Hepatocyte (in vitro differentiated cells): ENCODE measurements around the gene MPHOSPH10. TPM values are rescaled to one million over a fixed set of nuclear protein-coding genes. Genes with fewer than 3 reads are reported as not detected.
A peak's percentile ranks its signal among the peaks of the same experiment; 100 is the strongest.
"Not testable (repeated sequence)": the region's sequence is repeated elsewhere in the genome, so short reads cannot be mapped to it uniquely, and the experiment has no call there.

Experiments used
- DNase-seq: peaks from one replicate; pipeline ENCODE4 v3.0.0-alpha.2; 2016; ENCODE audit warnings: low spot score
- H2AFZ ChIP-seq: fragments of 200-600 bp; sonication (generic); 2 replicates; pipeline ENCODE4 v1.6.0; 2016; ENCODE audit warnings: antibody characterized with exemption, mild to moderate bottlenecking
- H3K27ac ChIP-seq: fragments of 200-600 bp; sonication (generic); 2 replicates; pipeline ENCODE4 v1.5.1; 2016; ENCODE audit warnings: mild to moderate bottlenecking
- H3K27me3 ChIP-seq: fragments of 200-600 bp; sonication (generic); 2 replicates; pipeline ENCODE4 v1.6.1; 2016
- H3K36me3 ChIP-seq: fragments of 200-600 bp; sonication (generic); replicated peaks from 2 replicates; pipeline ENCODE4 v1.5.1; 2016; ENCODE audit warnings: low read depth; ENCODE audit not compliant: insufficient read depth
- H3K4me1 ChIP-seq: fragments of 200-600 bp; sonication (generic); 2 replicates; pipeline ENCODE4 v1.5.1; 2016; ENCODE audit warnings: mild to moderate bottlenecking, moderate library complexity; ENCODE audit not compliant: insufficient read depth
- H3K4me2 ChIP-seq: fragments of 200-600 bp; sonication (generic); 2 replicates; pipeline ENCODE4 v1.6.0; 2016
- H3K4me3 ChIP-seq: fragments of 200-600 bp; sonication (generic); 2 replicates; pipeline ENCODE4 v1.5.1; 2016; ENCODE audit warnings: mild to moderate bottlenecking
- H3K79me2 ChIP-seq: fragments of 200-600 bp; sonication (generic); 2 replicates; pipeline ENCODE4 v1.6.0; 2017; ENCODE audit warnings: mild to moderate bottlenecking
- H3K9me2 ChIP-seq: fragments of 200-600 bp; sonication (generic); replicated peaks from 2 replicates; pipeline ENCODE4 v1.6.0; 2017; ENCODE audit warnings: mild to moderate bottlenecking; ENCODE audit not compliant: insufficient read depth
- H3K9me3 ChIP-seq: fragments of 200-600 bp; sonication (generic); 2 replicates; pipeline ENCODE4 v1.5.1; 2016; ENCODE audit warnings: low read depth, mild to moderate bottlenecking
- H4K20me1 ChIP-seq: fragments of 200-600 bp; sonication (generic); 2 replicates; pipeline ENCODE4 v1.6.0; 2016; ENCODE audit warnings: mild to moderate bottlenecking; ENCODE audit not compliant: insufficient read depth, poor library complexity, severe bottlenecking
- CTCF ChIP-seq: fragments of 200-600 bp; sonication (generic); IDR thresholded peaks from 2 replicates; pipeline ENCODE4 v1.5.1; 2016; ENCODE audit warnings: antibody characterized with exemption, mild to moderate bottlenecking; ENCODE audit not compliant: poor library complexity
- EZH2 ChIP-seq: fragments of 200-600 bp; sonication (generic); IDR thresholded peaks from 2 replicates; pipeline ENCODE4 v1.6.1; 2016; ENCODE audit warnings: antibody characterized with exemption, mild to moderate bottlenecking, borderline replicate concordance
- EZH2phosphoT487 ChIP-seq: fragments of 200-600 bp; sonication (generic); IDR thresholded peaks from one replicate; pipeline ENCODE4 v1.6.1; 2018; ENCODE audit warnings: antibody characterized with exemption, mild to moderate bottlenecking, low read depth, moderate library complexity; ENCODE audit not compliant: unreplicated experiment, severe bottlenecking
- WGBS: methylation state at CpG from one replicate; pipeline ENCODE4 v1.1.6; 2016; ENCODE audit warnings: low lambda C conversion rate; ENCODE audit errors: missing lambda C conversion rate; 5-methylcytosine and 5-hydroxymethylcytosine counted together
- polyA plus RNA-seq: library from polyadenylated mRNA; unstranded; fragments of >200 nt; fragmentation: Nextera tagmentation; extraction: Ambion mirVana; gene quantifications from 2 replicates; pipeline ENCODE4 v1.2.1, GENCODE V29; 2016
- total RNA-seq: library from RNA; depleted of rRNA; stranded (reverse); fragments of >200 nt; gene quantifications from 2 replicates; pipeline ENCODE4 v1.2.3, GENCODE V29; 2014

Gene MPHOSPH10, protein sequence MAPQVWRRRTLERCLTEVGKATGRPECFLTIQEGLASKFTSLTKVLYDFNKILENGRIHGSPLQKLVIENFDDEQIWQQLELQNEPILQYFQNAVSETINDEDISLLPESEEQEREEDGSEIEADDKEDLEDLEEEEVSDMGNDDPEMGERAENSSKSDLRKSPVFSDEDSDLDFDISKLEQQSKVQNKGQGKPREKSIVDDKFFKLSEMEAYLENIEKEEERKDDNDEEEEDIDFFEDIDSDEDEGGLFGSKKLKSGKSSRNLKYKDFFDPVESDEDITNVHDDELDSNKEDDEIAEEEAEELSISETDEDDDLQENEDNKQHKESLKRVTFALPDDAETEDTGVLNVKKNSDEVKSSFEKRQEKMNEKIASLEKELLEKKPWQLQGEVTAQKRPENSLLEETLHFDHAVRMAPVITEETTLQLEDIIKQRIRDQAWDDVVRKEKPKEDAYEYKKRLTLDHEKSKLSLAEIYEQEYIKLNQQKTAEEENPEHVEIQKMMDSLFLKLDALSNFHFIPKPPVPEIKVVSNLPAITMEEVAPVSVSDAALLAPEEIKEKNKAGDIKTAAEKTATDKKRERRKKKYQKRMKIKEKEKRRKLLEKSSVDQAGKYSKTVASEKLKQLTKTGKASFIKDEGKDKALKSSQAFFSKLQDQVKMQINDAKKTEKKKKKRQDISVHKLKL
- 17.0 and 21.6 TPM in 2 replicates for total RNA-seq
- 18.8 and 25.3 TPM in 2 replicates for polyA plus RNA-seq

DNA sequence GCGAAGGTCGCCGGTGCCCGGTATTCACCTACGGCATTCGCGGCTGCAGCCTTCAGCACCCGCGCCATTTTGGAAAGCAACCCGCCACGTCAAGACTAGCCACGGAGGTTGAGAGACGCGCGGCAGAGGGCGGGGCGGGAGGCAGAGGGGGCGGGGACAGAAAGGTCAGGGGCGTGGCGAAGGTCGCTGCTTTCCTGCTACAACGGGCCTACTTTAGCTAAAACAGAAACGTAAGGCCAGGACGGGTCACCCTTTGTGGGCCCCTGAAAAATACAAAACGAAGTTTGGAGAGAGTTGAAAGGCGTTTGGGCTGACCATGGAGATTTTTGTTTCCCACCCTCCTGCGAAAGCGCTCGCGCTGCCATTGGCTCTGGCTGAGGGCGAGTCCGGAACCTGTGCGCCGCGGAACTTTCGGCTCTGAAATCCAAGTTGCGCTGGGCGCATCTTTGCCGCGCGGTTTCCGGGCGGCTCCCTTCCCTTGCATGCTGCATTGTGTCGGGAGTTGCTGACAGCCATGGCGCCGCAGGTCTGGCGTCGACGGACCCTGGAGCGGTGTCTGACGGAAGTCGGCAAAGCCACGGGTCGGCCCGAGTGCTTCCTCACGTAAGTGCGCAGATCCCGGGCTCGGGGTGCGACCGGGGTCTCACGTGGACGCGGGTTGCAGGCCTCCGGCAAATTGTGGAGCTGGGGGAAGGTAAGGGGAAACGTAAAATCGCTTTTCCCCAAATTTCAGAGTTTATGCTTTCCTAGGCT, at the start of gene MPHOSPH10, which contains the start of gene MCEE:
TSS of gene MPHOSPH10 (plus strand) at position 483 of the 753 bp plus-strand sequence. CDS start at position 515, 32 bp downstream.
TSS of gene MCEE (minus strand) at position 78 of the 753 bp plus-strand sequence. CDS start at position 68, 10 bp downstream.
- peak within 1 kb of the TSS; percentile 81 for H3K4me3 ChIP-seq
- DNase-seq: peak; percentile 95
- peak within 1 kb of the TSS; percentile 92 for H2AFZ ChIP-seq
- peaks cover 6% of the 10 kb centered on the region for H4K20me1 ChIP-seq
- TF ChIP-seq EZH2phosphoT487 (no peak), CTCF (no peak), EZH2 (no peak)
- H3K27ac ChIP-seq: peak within 1 kb of the TSS; percentile 91
- no peaks in the 10 kb centered on the region for H3K27me3 ChIP-seq
- H3K79me2 ChIP-seq: peaks cover 76% of the 10 kb centered on the region
- no peaks in the 10 kb centered on the region for H3K9me3 ChIP-seq
- H3K9me2 ChIP-seq: no peaks in the 10 kb centered on the region
- WGBS: under 1% methylated on average over 66 of the region's 67 CpGs
- peaks cover 15% of the 10 kb centered on the region for H3K4me1 ChIP-seq
- H3K36me3 ChIP-seq: no peaks in the 10 kb centered on the region
- peak within 1 kb of the TSS; percentile 91 for H3K4me2 ChIP-seq

DNA sequence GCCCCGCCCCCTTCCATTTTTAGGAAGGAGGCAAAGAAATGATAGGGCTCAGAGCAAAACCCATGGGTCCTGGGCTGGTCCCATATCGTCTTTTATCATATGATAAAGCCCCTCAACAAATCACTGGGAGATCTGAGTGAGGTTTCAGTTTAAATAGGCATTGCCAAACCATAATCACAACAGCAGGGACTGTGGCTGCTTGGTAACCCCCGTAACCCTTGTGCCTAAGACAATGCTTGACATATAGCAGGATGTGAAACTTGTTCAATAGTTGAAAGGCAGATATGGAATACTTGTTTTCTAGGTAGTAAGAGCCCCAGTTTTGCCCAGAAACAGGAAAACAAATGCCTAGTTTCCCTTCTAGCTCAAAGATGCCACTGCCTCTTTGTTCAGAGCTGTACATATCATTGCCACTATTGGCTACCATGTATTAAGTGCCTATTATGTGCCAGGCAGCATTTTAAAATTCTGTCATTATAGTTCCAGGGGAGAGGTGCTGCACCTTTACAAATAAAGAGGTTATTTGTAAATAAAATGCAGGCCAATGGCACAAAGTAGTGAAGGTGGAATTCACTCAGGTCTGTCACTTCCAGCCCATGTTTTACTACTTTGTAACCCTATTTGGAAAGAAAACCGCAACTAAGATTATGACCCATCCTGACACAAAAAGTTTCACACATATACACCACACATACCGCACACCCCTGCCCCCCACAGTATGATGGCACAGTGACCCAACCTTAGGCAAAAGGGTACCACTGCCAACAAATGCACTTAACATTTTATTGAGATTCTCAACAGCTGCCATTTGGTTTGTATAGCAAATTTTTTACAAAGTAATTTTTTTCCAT, 47.8 kb upstream of the MPHOSPH10 start:
- Histone ChIP-seq H3K4me2 (no peak overlapping the region), H3K9me2 (no peaks in the 10 kb centered on the region), H4K20me1 (no peaks in the 10 kb centered on the region), H3K4me1 (no peaks in the 10 kb centered on the region), H2AFZ (no peak overlapping the region), H3K4me3 (no peak overlapping the region), H3K27me3 (peaks cover 12% of the 10 kb centered on the region), H3K27ac (no peak overlapping the region), H3K79me2 (no peaks in the 10 kb centered on the region), H3K36me3 (no peaks in the 10 kb centered on the region), H3K9me3 (no peaks in the 10 kb centered on the region)
- WGBS: 93% methylated on average over 5 of the region's 5 CpGs
- no peak for TF ChIP-seq CTCF
- TF ChIP-seq EZH2: no peak
- TF ChIP-seq EZH2phosphoT487: no peak
- no peak for DNase-seq

DNA sequence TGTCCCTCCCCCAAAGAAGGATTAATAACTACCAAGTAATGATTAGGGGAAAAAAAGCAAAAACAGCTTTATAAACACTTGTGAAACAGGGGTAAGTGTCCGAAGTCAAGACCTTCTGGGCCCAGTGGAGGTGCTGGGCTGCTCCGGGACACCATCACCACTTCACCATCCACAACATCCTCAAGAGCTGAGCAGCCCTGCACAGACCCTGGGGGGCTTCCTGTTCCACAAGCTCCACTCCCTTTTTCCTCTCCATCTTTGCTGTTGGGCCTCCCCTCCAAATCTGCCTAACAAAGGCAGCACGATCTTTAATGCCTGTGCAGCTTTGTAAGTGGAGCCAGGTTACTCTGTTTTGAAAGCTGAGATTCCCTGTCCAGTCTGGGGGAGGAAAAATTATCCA, 47.1 kb upstream of the MPHOSPH10 start:
- H3K9me3 ChIP-seq, H3K27ac ChIP-seq, H2AFZ ChIP-seq, H3K79me2 ChIP-seq, H3K4me1 ChIP-seq, H3K9me2 ChIP-seq, H3K4me3 ChIP-seq, H4K20me1 ChIP-seq, H3K36me3 ChIP-seq, DNase-seq, H3K4me2 ChIP-seq: not testable (repeated sequence)
- no CpG with 5 or more reads among the region's 3 CpGs for WGBS
- peaks cover 12% of the 10 kb centered on the region for H3K27me3 ChIP-seq

DNA sequence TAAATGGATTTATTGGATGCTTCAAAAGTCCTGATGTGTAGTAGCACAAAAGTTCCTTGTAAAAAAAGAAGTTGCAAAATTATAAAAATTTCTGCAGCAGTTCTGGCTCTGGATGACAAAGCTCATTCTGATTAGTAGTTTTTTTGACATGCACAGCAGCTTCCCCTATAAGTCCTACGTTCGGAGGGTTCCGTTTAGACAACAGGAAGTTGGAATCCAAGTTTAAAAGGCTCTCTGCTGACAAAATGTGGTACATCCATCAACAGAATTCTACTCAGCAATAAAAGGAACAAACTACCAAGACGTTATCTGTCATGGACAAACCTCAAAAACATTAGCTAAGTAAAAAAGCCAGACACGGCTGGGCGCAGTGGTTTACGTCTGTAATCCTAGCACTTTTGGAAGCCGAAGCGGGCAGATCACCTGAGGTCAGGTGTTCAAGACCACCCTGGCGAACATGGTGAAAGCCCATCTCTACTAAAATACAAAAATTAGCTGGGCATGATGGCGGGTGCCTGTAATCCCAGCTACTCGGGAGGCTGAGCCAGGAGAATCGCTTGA, 46.6 kb upstream of the MPHOSPH10 start:
- H3K79me2 ChIP-seq, H3K9me2 ChIP-seq, H3K4me3 ChIP-seq, H2AFZ ChIP-seq, H3K27ac ChIP-seq, DNase-seq, H3K4me1 ChIP-seq, H4K20me1 ChIP-seq, H3K36me3 ChIP-seq, H3K9me3 ChIP-seq: not testable (repeated sequence)
- Histone ChIP-seq H3K27me3 (peaks cover 12% of the 10 kb centered on the region), H3K4me2 (peak overlapping the region; percentile 51)
- 83% methylated on average over 10 of the region's 13 CpGs for WGBS

- not testable (repeated sequence) for H3K9me2 ChIP-seq, H3K4me2 ChIP-seq, H4K20me1 ChIP-seq, H3K9me3 ChIP-seq, H3K4me3 ChIP-seq, H3K4me1 ChIP-seq, H3K27ac ChIP-seq, H3K36me3 ChIP-seq, H2AFZ ChIP-seq, H3K79me2 ChIP-seq, DNase-seq
- 56% methylated on average over 9 of the region's 9 CpGs for WGBS
- H3K27me3 ChIP-seq: peaks cover 19% of the 10 kb centered on the region
Observed at GRCh38 chr2:71085325-71086003, 45.0 kb upstream of the MPHOSPH10 start.
